Naive thymus-derived CD4-positive, alpha-beta T cell (primary cell): Measurements from ENCODE around the gene LRBA. TPM values are rescaled to one million over a fixed set of nuclear protein-coding genes. Genes with fewer than 3 reads are reported as not detected.

ENCODE experiments used
- ATAC-seq: fragments of 150-1000 bp; cut with Tn5 transposase; 2 replicates; pipeline ENCODE4 v1.10.0; 2021; ENCODE audit warnings: mild to moderate bottlenecking, moderate library complexity
- CTCF ChIA-PET: fragments of 350-600 bp; sonication (Branson Sonifier 250); formaldehyde crosslinking; loops from one replicate; lab custom pipeline; 2021; ENCODE audit warnings: antibody characterized with exemption; lab: Charles Lee
- POLR2A ChIA-PET: fragments of 350-600 bp; sonication (Branson Sonifier 250); formaldehyde crosslinking; loops from one replicate; lab custom pipeline; 2021; ENCODE audit warnings: antibody characterized with exemption, inconsistent platforms; lab: Charles Lee
- DNase-seq, 9 donors: peaks; one replicate each; pipeline versions ENCODE4 v3.0.0 to v3.0.0-alpha.2; 2020 to 2022; ENCODE audit warnings: mixed read lengths in 1 of 9
- H3K27ac ChIP-seq: one replicate; pipeline ENCODE4 v1.7.0; 2013; ENCODE audit warnings: mild to moderate bottlenecking, low read depth, low read length, moderate library complexity
- H3K27me3 ChIP-seq, 2 donors: one replicate each; pipeline ENCODE4 v1.7.0; 2013; ENCODE audit warnings: low read length in 2 of 2, mild to moderate bottlenecking in 2 of 2, moderate library complexity in 2 of 2; ENCODE audit not compliant: control insufficient read depth in 2 of 2, insufficient read depth in 2 of 2
- H3K36me3 ChIP-seq, 3 experiments: 1 replicate in 2 of 3; 2 replicates in 1 of 3; pipeline ENCODE4 v1.7.0; 2013; ENCODE audit warnings: low read length in 3 of 3, mild to moderate bottlenecking in 3 of 3, moderate library complexity in 1 of 3; ENCODE audit not compliant: insufficient read depth in 3 of 3, control insufficient read depth in 2 of 3
- H3K4me1 ChIP-seq, 2 donors: one replicate each; pipeline ENCODE4 v1.7.0; 2013; ENCODE audit warnings: low read length in 2 of 2, mild to moderate bottlenecking in 2 of 2, moderate library complexity in 1 of 2; ENCODE audit not compliant: control insufficient read depth in 2 of 2, insufficient read depth in 2 of 2
- H3K4me3 ChIP-seq: 2 replicates; pipeline ENCODE4 v1.7.0; 2013; ENCODE audit warnings: mild to moderate bottlenecking, low read length
- H3K9me3 ChIP-seq, 3 experiments: 1 replicate in 2 of 3; 2 replicates in 1 of 3; pipeline ENCODE4 v1.7.0; 2013; ENCODE audit warnings: low read length in 3 of 3; ENCODE audit not compliant: control insufficient read depth in 2 of 3
- H3K27ac Mint-ChIP-seq, 9 donors: one replicate each; pipeline ENCODE4 v1.8.0; 2020 to 2022; ENCODE audit warnings: mixed read lengths in 9 of 9, mild to moderate bottlenecking in 8 of 9, moderate library complexity in 5 of 9, inconsistent platforms in 2 of 9
- H3K27me3 Mint-ChIP-seq, 5 donors: one replicate each; pipeline ENCODE4 v1.8.0; 2021 to 2022; ENCODE audit warnings: mixed read lengths in 5 of 5, mild to moderate bottlenecking in 1 of 5
- H3K36me3 Mint-ChIP-seq, 5 donors: one replicate each; pipeline ENCODE4 v1.8.0; 2020 to 2022; ENCODE audit warnings: mixed read lengths in 5 of 5, mild to moderate bottlenecking in 3 of 5, inconsistent platforms in 1 of 5
- H3K4me1 Mint-ChIP-seq, 7 donors: one replicate each; pipeline ENCODE4 v1.8.0; 2020 to 2022; ENCODE audit warnings: mixed read lengths in 7 of 7, mild to moderate bottlenecking in 3 of 7, inconsistent platforms in 1 of 7
- H3K4me3 Mint-ChIP-seq, 10 donors: one replicate each; pipeline ENCODE4 v1.8.0; 2020 to 2022; ENCODE audit warnings: mild to moderate bottlenecking in 10 of 10, mixed read lengths in 10 of 10, moderate library complexity in 6 of 10, inconsistent platforms in 2 of 10
- H3K9me3 Mint-ChIP-seq, 11 donors: one replicate each; pipeline ENCODE4 v1.8.0; 2020 to 2022; ENCODE audit warnings: mixed read lengths in 11 of 11, mild to moderate bottlenecking in 4 of 11, inconsistent platforms in 1 of 11, moderate library complexity in 1 of 11
- intact Hi-C, 2 donors: fragments of 100-400 bp; cut with micrococcal nuclease; formaldehyde crosslinking; loops; one replicate each; pipeline ENCODE4 v1.15.1; 2023
- polyA plus RNA-seq, 2 donors: library from polyadenylated mRNA; unstranded; fragments of 300-500 nt; fragmentation: Illumina TruSeq; gene quantifications; one replicate each; pipeline ENCODE4 v1.2.3, GENCODE V29; 2021
- total RNA-seq, 6 experiments: library from RNA in 5 of 6; stranded (reverse) in 5 of 6; gene quantifications; 1 replicate in 5 of 6; 2 replicates in 1 of 6; pipeline ENCODE4 v1.2.3 and lab custom pipeline; 2021 to 2026

LRBA gene
- total and polyA plus RNA-seq, 7 experiments from 2014 or later, result 20.8 to 71.4 (median 58.4) TPM

GRCh38 chr4:151012820-151013219, 2.3 kb downstream of the LRBA start:
- Mint-ChIP-seq H3K27me3 (no peaks in the 10 kb centered on the region), H3K4me1 (peaks cover 22 to 39% (median 34%) of the 10 kb centered on the region in 7 donors), H3K9me3 (no peaks in the 10 kb centered on the region), H3K4me3 (peak overlapping the region; percentile 78 to 100 (median 99)), H3K27ac (peak overlapping the region in 7 of 9 donors; percentile 0 to 90 (median 50)), H3K36me3 (peaks cover 0 to 9% (median 5%) of the 10 kb centered on the region in 5 donors)
- intact Hi-C loops, result loop anchor here (5.0 to 10.0 kb wide), 3 partner anchors 106 to 1662 kb away; partner anchors contain the start of gene TMEM154 (in 1 of the 2)
- POLR2A ChIA-PET, result interaction anchor here (0.8 to 4.9 kb wide), 2 partner anchors 44 to 87 kb away, joined by 3 to 36 read pairs; partner anchors contain the start of gene RPS3A
- Histone ChIP-seq H3K27me3 (no peaks in the 10 kb centered on the region), H3K9me3 (no peaks in the 10 kb centered on the region), H3K4me1 (peaks cover 18 to 37% of the 10 kb centered on the region in 2 donors), H3K27ac (peak overlapping the region; percentile 6), H3K36me3 (peaks cover 0 to 11% (median 0%) of the 10 kb centered on the region in 3 experiments), H3K4me3 (peak overlapping the region; percentile 9)
- DNase-seq (no peak), ATAC-seq (no peak)
- CTCF ChIA-PET, result no interaction called here

DNA sequence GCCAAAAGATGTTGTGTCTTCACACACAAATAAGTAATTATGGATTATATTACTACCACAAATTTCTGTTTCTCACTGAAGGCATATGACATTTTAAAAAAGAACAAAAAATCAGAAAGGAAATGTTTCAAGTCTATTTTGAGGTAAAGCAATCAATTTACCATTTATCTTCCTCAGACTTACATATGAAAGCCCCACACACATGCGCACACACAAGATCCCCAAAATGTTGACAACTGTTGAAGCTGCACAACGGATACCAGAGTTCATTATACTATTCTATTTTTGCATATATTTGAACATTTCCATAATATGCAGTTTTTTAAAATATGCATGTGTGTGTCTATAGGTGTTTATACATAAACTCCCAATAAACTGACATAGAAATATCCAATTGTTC, 2.7 kb downstream of the LRBA start:
- H3K9me3 ChIP-seq, result no peaks in the 10 kb centered on the region
- intact Hi-C loops, result loop anchor here (5.0 to 10.0 kb wide), 3 partner anchors 105 to 1662 kb away; partner anchors contain the start of gene TMEM154 (in 1 of the 2)
- CTCF ChIA-PET, result no interaction called here

GRCh38 chr4:151004222-151004621, 10.9 kb downstream of the LRBA start:
- CTCF ChIA-PET, result no interaction called here
- H3K27me3 Mint-ChIP-seq, result no peaks in the 10 kb centered on the region
- POLR2A ChIA-PET, result interaction anchor here (0.8 to 1.0 kb wide), 2 partner anchors 11 to 1661 kb away, joined by 3 to 4 read pairs; partner anchors contain the start of gene LRBA
- peaks cover 0 to 5% of the 10 kb centered on the region in 2 donors for H3K4me1 ChIP-seq
- intact Hi-C loops, result no loop called here
- H3K27ac ChIP-seq, result no peak overlapping the region
- H3K4me3 ChIP-seq, result no peak overlapping the region
- H3K36me3 ChIP-seq, result peaks cover 0 to 3% (median 0%) of the 10 kb centered on the region in 3 experiments
- DNase-seq (no peak), ATAC-seq (no peak)
- peaks cover 5 to 41% (median 20%) of the 10 kb centered on the region in 5 donors for H3K36me3 Mint-ChIP-seq
- H3K4me3 Mint-ChIP-seq, result peak overlapping the region in 1 of 10 donors; percentile 16
- H3K9me3 ChIP-seq, result no peaks in the 10 kb centered on the region
- H3K27ac Mint-ChIP-seq, result no peak overlapping the region
- H3K9me3 Mint-ChIP-seq, result peaks cover 0 to 2% (median 0%) of the 10 kb centered on the region in 11 donors
- H3K27me3 ChIP-seq, result no peaks in the 10 kb centered on the region
- H3K4me1 Mint-ChIP-seq, result peaks cover 14 to 66% (median 56%) of the 10 kb centered on the region in 7 donors

More for the DNA sequence above, 2.7 kb downstream of the LRBA start:
- H3K4me1 Mint-ChIP-seq, result peaks cover 23 to 42% (median 37%) of the 10 kb centered on the region in 7 donors
- no peaks in the 10 kb centered on the region for H3K27me3 Mint-ChIP-seq
- Histone ChIP-seq H3K36me3 (peaks cover 0 to 11% (median 0%) of the 10 kb centered on the region in 3 experiments), H3K27ac (peak overlapping the region; percentile 6), H3K4me1 (peaks cover 18 to 37% of the 10 kb centered on the region in 2 donors), H3K27me3 (no peaks in the 10 kb centered on the region), H3K4me3 (peak overlapping the region; percentile 9)
- DNase-seq (no peak), ATAC-seq (no peak)
- peak overlapping the region; percentile 60 to 100 (median 98) for H3K4me3 Mint-ChIP-seq
- POLR2A ChIA-PET, result interaction anchor here (0.8 to 4.9 kb wide), 2 partner anchors 43 to 87 kb away, joined by 3 to 36 read pairs; partner anchors contain the start of gene RPS3A
- peak overlapping the region in 4 of 9 donors; percentile 1 to 90 (median 54) for H3K27ac Mint-ChIP-seq
- H3K9me3 Mint-ChIP-seq, result no peaks in the 10 kb centered on the region
- peaks cover 0 to 11% (median 8%) of the 10 kb centered on the region in 5 donors for H3K36me3 Mint-ChIP-seq

DNA sequence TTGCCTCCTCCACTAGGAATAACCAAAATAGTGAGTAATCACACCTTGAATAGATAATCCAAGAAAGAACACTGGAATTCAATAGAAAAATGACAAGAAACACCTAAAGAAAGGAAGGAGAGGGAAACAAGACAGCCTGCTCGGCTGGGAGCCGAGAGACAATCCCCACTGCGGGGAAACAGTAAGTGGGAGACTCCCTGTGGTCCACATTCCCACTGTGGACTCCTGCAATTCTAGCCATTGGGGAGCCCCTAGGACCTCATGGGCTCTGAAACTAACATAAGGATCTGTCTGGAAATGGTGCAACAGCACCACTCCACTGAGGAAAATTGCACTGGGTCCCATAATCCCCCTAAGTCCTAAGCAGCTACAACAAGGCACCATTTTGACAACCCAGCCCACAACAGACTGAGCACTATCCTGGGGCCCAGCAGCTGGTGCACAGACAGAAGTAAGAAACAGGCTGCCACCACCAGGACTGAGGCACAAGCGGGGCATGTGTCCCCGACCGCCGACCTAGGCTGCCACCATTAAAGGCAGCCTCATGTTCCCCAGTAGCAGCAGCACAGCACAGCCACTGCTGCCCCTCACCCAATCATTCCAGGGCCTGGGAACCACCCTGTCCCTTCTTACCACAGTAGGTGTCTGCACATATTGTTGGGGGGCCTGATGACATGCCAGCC, 14.2 kb downstream of the LRBA start:
- H3K36me3 Mint-ChIP-seq, result peaks cover 5 to 32% (median 21%) of the 10 kb centered on the region in 5 donors
- ChIA-PET CTCF (no interaction called here), POLR2A (no interaction called here)
- Histone ChIP-seq H3K9me3 (no peaks in the 10 kb centered on the region), H3K36me3 (peaks cover 0 to 3% (median 0%) of the 10 kb centered on the region in 3 experiments), H3K27me3 (no peaks in the 10 kb centered on the region), H3K4me1 (no peaks in the 10 kb centered on the region), H3K27ac (no peak overlapping the region), H3K4me3 (no peak overlapping the region)
- peaks cover 0 to 2% (median 0%) of the 10 kb centered on the region in 11 donors for H3K9me3 Mint-ChIP-seq
- DNase-seq (no peak), ATAC-seq (no peak)
- peaks cover 17 to 82% (median 71%) of the 10 kb centered on the region in 7 donors for H3K4me1 Mint-ChIP-seq
- H3K27ac Mint-ChIP-seq, result no peak overlapping the region
- intact Hi-C loops, result no loop called here
- no peaks in the 10 kb centered on the region for H3K27me3 Mint-ChIP-seq
- H3K4me3 Mint-ChIP-seq, result peak overlapping the region in 6 of 10 donors; percentile 2 to 71 (median 58)

GRCh38 chr4:150999086-150999485, 16.0 kb downstream of the LRBA start:
- DNase-seq (no peak), ATAC-seq (no peak)
- peak overlapping the region in 2 of 10 donors; percentile 4 to 28 for H3K4me3 Mint-ChIP-seq
- H3K27ac Mint-ChIP-seq, result peak overlapping the region in 1 of 9 donors; percentile 16
- H3K27ac ChIP-seq, result no peak overlapping the region
- POLR2A ChIA-PET, result no interaction called here
- no peak overlapping the region for H3K4me3 ChIP-seq
- no peaks in the 10 kb centered on the region for H3K27me3 ChIP-seq
- H3K36me3 ChIP-seq, result peaks cover 0 to 2% (median 0%) of the 10 kb centered on the region in 3 experiments
- no peaks in the 10 kb centered on the region for H3K27me3 Mint-ChIP-seq
- H3K9me3 ChIP-seq, result no peaks in the 10 kb centered on the region
- peaks cover 17 to 90% (median 77%) of the 10 kb centered on the region in 7 donors for H3K4me1 Mint-ChIP-seq
- H3K9me3 Mint-ChIP-seq, result peaks cover 0 to 2% (median 0%) of the 10 kb centered on the region in 11 donors
- CTCF ChIA-PET, result interaction anchor here (1.1 kb wide), 1 partner anchor 1410 kb away, joined by 3 read pairs; no protein-coding TSS in a partner anchor
- H3K36me3 Mint-ChIP-seq, result peaks cover 9 to 38% (median 25%) of the 10 kb centered on the region in 5 donors
- intact Hi-C loops, result no loop called here
- H3K4me1 ChIP-seq, result no peaks in the 10 kb centered on the region

GRCh38 chr4:150997141-150997540, 17.9 kb downstream of the LRBA start:
- Mint-ChIP-seq H3K27me3 (no peaks in the 10 kb centered on the region), H3K27ac (no peak overlapping the region), H3K4me1 (peaks cover 17 to 87% (median 77%) of the 10 kb centered on the region in 7 donors), H3K9me3 (peaks cover 0 to 2% (median 0%) of the 10 kb centered on the region in 11 donors), H3K36me3 (peaks cover 13 to 37% (median 24%) of the 10 kb centered on the region in 5 donors), H3K4me3 (peak overlapping the region in 1 of 10 donors; percentile 8)
- no peaks in the 10 kb centered on the region for H3K27me3 ChIP-seq
- no peaks in the 10 kb centered on the region for H3K4me1 ChIP-seq
- intact Hi-C loops, result no loop called here
- ChIA-PET CTCF (no interaction called here), POLR2A (interaction anchor here (0.6 kb wide), 1 partner anchor 1188 kb away, joined by 3 read pairs; no protein-coding TSS in a partner anchor)
- H3K27ac ChIP-seq, result no peak overlapping the region
- no peaks in the 10 kb centered on the region for H3K9me3 ChIP-seq
- no peaks in the 10 kb centered on the region for H3K36me3 ChIP-seq
- no peak overlapping the region for H3K4me3 ChIP-seq
- no peak for DNase-seq
- ATAC-seq, result no peak
